Breast epithelium (tissue), 4 donors: ENCODE data around the gene GPT2. TPM values are rescaled to one million over a fixed set of nuclear protein-coding genes. Genes with fewer than 3 reads are reported as not detected.

Source experiments
- DNase-seq, 2 donors: peaks; one replicate each; pipeline ENCODE4 v3.0.0-alpha.2; 2019; ENCODE audit warnings: low spot score in 2 of 2
- H3K27ac ChIP-seq, 2 donors: fragments of 200-600 bp; sonication (generic) in 1 of 2; one replicate each; pipeline ENCODE4 v1.5.1; 2016 to 2019; ENCODE audit warnings: mild to moderate bottlenecking in 1 of 2
- H3K27me3 ChIP-seq, 2 donors: fragments of 200-600 bp; sonication (generic) in 1 of 2; one replicate each; pipeline versions ENCODE4 v1.5.1 to v1.6.0; 2017 to 2019; ENCODE audit warnings: control low read depth in 1 of 2, mild to moderate bottlenecking in 1 of 2
- H3K36me3 ChIP-seq: fragments of 200-600 bp; one replicate; pipeline ENCODE4 v1.5.1; 2019
- H3K4me1 ChIP-seq, 2 donors: fragments of 200-600 bp; sonication (generic); one replicate each; pipeline ENCODE4 v1.5.1; 2016 to 2019; ENCODE audit warnings: control low read depth in 1 of 2
- H3K4me3 ChIP-seq, 3 donors: fragments of 200-600 bp; sonication (generic); 1 replicate in 2 of 3; 2 replicates in 1 of 3; pipeline ENCODE4 v1.5.1; 2016 to 2019; ENCODE audit warnings: mild to moderate bottlenecking in 3 of 3, moderate library complexity in 2 of 3
- H3K9me3 ChIP-seq, 2 donors: fragments of 200-600 bp; sonication (generic) in 1 of 2; one replicate each; pipeline ENCODE4 v1.5.1; 2016 to 2019; ENCODE audit warnings: control low read depth in 1 of 2
- CTCF ChIP-seq, 3 donors: fragments of 450-650 bp; IDR thresholded peaks; one replicate each; pipeline ENCODE4 v1.5.1; 2016 to 2017; ENCODE audit warnings: antibody characterized with exemption in 3 of 3, mild to moderate bottlenecking in 3 of 3, moderate library complexity in 3 of 3
- POLR2A ChIP-seq: fragments of 450-650 bp; IDR thresholded peaks from one replicate; pipeline ENCODE4 v1.6.1; 2016; ENCODE audit warnings: antibody characterized with exemption, mild to moderate bottlenecking, moderate library complexity
- POLR2AphosphoS5 ChIP-seq, 3 donors: sonication (generic); formaldehyde crosslinking; IDR thresholded peaks; one replicate each; pipeline ENCODE4 v1.6.1; 2017; ENCODE audit warnings: antibody characterized with exemption in 3 of 3
- intact Hi-C: fragments of 100-400 bp; cut with DNase I; formaldehyde crosslinking; loops from one replicate; pipeline ENCODE4 v1.15.1; 2023; ENCODE audit warnings: low total_unique reads
- total RNA-seq, 3 donors: library from RNA; depleted of rRNA; stranded (reverse); fragments of >200 nt; gene quantifications; one replicate each; pipeline ENCODE4 v1.1.0, GENCODE V29; 2016

The GPT2 gene
- total RNA-seq, 3 donors from 2014 or later, result 17.4 to 56.2 (median 21.7) TPM

GRCh38 chr16:46924402-46924801, 40.2 kb downstream of the GPT2 start:
- Histone ChIP-seq H3K27ac (no peak overlapping the region), H3K4me1 (peaks cover 0 to 3% of the 10 kb centered on the region in 2 donors), H3K36me3 (no peaks in the 10 kb centered on the region), H3K27me3 (no peaks in the 10 kb centered on the region), H3K4me3 (no peak overlapping the region), H3K9me3 (no peaks in the 10 kb centered on the region)
- no peak for TF ChIP-seq POLR2A
- no peak for TF ChIP-seq CTCF (IDR thresholded peaks at IDR 0.05)
- TF ChIP-seq POLR2AphosphoS5 (IDR thresholded peaks at IDR 0.05), result no peak
- intact Hi-C loops, result no loop called here
- no peak for DNase-seq

GRCh38 chr16:46926470-46927225, 42.5 kb downstream of the GPT2 start:
- no peaks in the 10 kb centered on the region for H3K27me3 ChIP-seq
- H3K27ac ChIP-seq, result no peak overlapping the region
- intact Hi-C loops, result no loop called here
- TF ChIP-seq POLR2A (no peak), POLR2AphosphoS5 (IDR thresholded peaks at IDR 0.05) (no peak), CTCF (IDR thresholded peaks at IDR 0.05) (no peak)
- H3K4me3 ChIP-seq, result no peak overlapping the region
- no peak for DNase-seq
- H3K9me3 ChIP-seq, result no peaks in the 10 kb centered on the region
- H3K36me3 ChIP-seq, result no peaks in the 10 kb centered on the region
- H3K4me1 ChIP-seq, result no peaks in the 10 kb centered on the region

GRCh38 chr16:46927273-46927672, 43.1 kb downstream of the GPT2 start:
- no peaks in the 10 kb centered on the region for H3K36me3 ChIP-seq

GRCh38 chr16:46928811-46929210, 44.6 kb downstream of the GPT2 start:
- intact Hi-C loops, result no loop called here
- TF ChIP-seq POLR2AphosphoS5 (IDR thresholded peaks at IDR 0.05), result no peak
- no peak for TF ChIP-seq CTCF (IDR thresholded peaks at IDR 0.05)
- TF ChIP-seq POLR2A, result no peak
- H3K36me3 ChIP-seq, result no peaks in the 10 kb centered on the region
- H3K4me1 ChIP-seq, result no peaks in the 10 kb centered on the region
- H3K9me3 ChIP-seq, result no peaks in the 10 kb centered on the region
- no peak overlapping the region for H3K27ac ChIP-seq
- no peaks in the 10 kb centered on the region for H3K27me3 ChIP-seq
- DNase-seq, result no peak
- H3K4me3 ChIP-seq, result no peak overlapping the region

More at GRCh38 chr16:46927273-46927672, 43.1 kb downstream of the GPT2 start:
- Histone ChIP-seq H3K27me3 (no peaks in the 10 kb centered on the region), H3K4me3 (no peak overlapping the region), H3K4me1 (no peaks in the 10 kb centered on the region), H3K9me3 (no peaks in the 10 kb centered on the region), H3K27ac (no peak overlapping the region)
- TF ChIP-seq CTCF (IDR thresholded peaks at IDR 0.05), result no peak
- TF ChIP-seq POLR2A, result no peak
- TF ChIP-seq POLR2AphosphoS5 (IDR thresholded peaks at IDR 0.05), result no peak
- no peak for DNase-seq
- intact Hi-C loops, result no loop called here
